ENCODE measurements around the gene C1GALT1. TPM values are rescaled to one million over a fixed set of nuclear protein-coding genes. Genes with fewer than 3 reads are reported as not detected.

The C1GALT1 gene
- total and polyA plus RNA-seq, 9 of the 15 experiments (the other 6 are each of a cell fraction or from before 2014, with no cell fraction given), result 5.0 to 33.2 (median 24.1) TPM

DNA sequence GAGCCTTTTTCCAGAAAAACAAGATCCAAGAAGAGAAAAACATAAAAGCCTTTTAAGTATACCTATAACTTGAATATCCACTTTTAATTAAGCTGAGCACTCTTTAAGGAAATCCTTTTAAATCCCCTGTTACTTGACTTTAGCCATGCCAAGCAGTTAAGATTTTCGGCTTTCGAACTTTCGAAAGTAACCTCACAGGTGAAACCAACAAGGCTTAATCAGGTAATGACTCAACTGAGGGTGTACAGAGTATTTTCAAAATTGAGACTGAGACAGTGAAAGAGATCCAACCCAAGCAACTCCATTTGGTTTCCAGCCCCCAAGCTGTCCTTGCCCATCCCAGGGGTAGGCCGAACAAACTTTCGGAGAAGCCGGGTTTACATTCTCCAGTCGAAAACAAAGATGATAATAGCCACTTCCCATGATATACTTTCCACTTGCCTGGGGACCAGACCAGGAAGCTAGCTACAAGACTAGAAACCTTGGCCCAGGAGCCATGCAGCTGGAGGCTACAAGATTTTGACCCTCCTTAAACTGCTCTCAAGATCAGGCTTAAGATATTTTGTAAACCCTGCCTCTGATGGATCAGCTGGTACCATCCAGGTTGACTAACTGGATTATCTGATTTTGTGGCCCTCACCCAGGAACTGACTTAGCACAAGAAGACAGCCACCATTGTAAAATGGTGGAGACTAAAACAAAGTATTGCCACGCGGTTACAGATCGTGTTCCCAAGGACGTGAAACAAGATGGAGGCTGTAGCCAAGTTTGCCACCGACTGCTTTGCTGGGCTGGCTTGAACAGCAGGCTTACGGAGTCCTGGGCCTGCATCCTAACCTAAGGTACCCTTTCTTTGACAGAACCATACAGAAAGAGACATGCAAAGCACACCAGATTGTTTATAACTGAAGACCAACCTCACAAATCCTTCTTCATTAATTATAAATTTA is 32.3 kb downstream of the C1GALT1 start:
- H3K27me3 ChIP-seq (ENCODE audit: control insufficient read depth in 2 of 2, insufficient read depth in 2 of 2, low read length in 2 of 2), result no peaks in the 10 kb centered on the region
- in situ Hi-C loops (cut with MboI), result no loop called here
- no peak overlapping the region for H3K27ac ChIP-seq (ENCODE audit: extremely low read depth, low read depth, low read length)
- H3K4me1 ChIP-seq (replicated peaks in 1 of 2; ENCODE audit: control insufficient read depth in 2 of 2, insufficient read depth in 2 of 2, low read length in 2 of 2), result no peaks in the 10 kb centered on the region; a peak in 1 of 5 replicates
- DNase-seq (ENCODE audit: extremely low read depth in 1 of 4, low spot score in 3 of 4), result no peak
- H3K36me3 ChIP-seq (ENCODE audit: control insufficient read depth, insufficient read depth, low read length), result peaks cover 25% of the 10 kb centered on the region; the same call in 2 of the 3 replicates
- ChIA-PET POLR2A (no interaction called here), CTCF (ENCODE audit: low intra/inter-chr PET ratio) (no interaction called here)
- no peaks in the 10 kb centered on the region for H3K9me1 ChIP-seq (ENCODE audit: control insufficient read depth, insufficient read depth, low read length)
- no peak overlapping the region for H3K9ac ChIP-seq (ENCODE audit: insufficient read depth in 1 of 2, low read depth in 2 of 2, low read length in 2 of 2)
- H3K4me3 ChIP-seq, result no peak overlapping the region
- H3K79me2 ChIP-seq (ENCODE audit: control insufficient read depth, insufficient read depth, low read length), result peaks cover 24% of the 10 kb centered on the region
- no peak for ATAC-seq
- BruUV-seq (replicated peaks), result no TSS peak
- intact Hi-C loops (cut with micrococcal nuclease), result no loop called here
- H3K9me3 ChIP-seq (replicated peaks; ENCODE audit: control insufficient read depth, insufficient read depth, low read depth, low read length), result no peaks in the 10 kb centered on the region; the same call in 1 of the 2 replicates
- no peak for FAIRE-seq
- whole genome bisulfite sequencing (ENCODE audit: insufficient coverage, low coverage, missing lambda C conversion rate), result 88% methylated on average over 13 of the region's 13 CpGs
- no peak overlapping the region for H3K4me2 ChIP-seq (ENCODE audit: insufficient read depth, low read length)
- TF ChIP-seq PYGO2 (tag; IDR thresholded peaks at IDR 0.05) (no peak), CAMTA2 (CRISPR knock-in tag; conservative IDR thresholded peaks at IDR 0.05) (no peak), ADNP (tag; IDR thresholded peaks at IDR 0.05) (no peak)
- TF ChIP-seq, protein P1, sequence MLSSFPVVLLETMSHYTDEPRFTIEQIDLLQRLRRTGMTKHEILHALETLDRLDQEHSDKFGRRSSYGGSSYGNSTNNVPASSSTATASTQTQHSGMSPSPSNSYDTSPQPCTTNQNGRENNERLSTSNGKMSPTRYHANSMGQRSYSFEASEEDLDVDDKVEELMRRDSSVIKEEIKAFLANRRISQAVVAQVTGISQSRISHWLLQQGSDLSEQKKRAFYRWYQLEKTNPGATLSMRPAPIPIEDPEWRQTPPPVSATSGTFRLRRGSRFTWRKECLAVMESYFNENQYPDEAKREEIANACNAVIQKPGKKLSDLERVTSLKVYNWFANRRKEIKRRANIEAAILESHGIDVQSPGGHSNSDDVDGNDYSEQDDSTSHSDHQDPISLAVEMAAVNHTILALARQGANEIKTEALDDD (IDR thresholded peaks at IDR 0.05), result 0 out of 2 replicates have a peak, but pooled peaks have one; percentile 30
- no peak overlapping the region for H2AFZ ChIP-seq (ENCODE audit: low read depth, low read length)
- H4K20me1 ChIP-seq (replicated peaks; ENCODE audit: control insufficient read depth, insufficient read depth, low read length), result no peaks in the 10 kb centered on the region

All from K562 (cell line).